Fibroblast of lung (primary cell): ENCODE results near the gene ETS1. TPM values are rescaled to one million over a fixed set of nuclear protein-coding genes. Genes with fewer than 3 reads are reported as not detected.

Source experiments
- DNase-seq, 2 donors: peaks; one replicate each; pipeline versions ENCODE4 v3.0.0 to v3.0.0-alpha.2; 2010; ENCODE audit warnings: low read depth in 2 of 2
- H2AFZ ChIP-seq: 2 replicates; pipeline ENCODE4 v1.5.1; 2012; ENCODE audit warnings: low read length, control low read depth, inconsistent platforms
- H3K27ac ChIP-seq: 2 replicates; pipeline ENCODE4 v1.5.1; 2011; ENCODE audit warnings: low read length, control low read depth; ENCODE audit not compliant: insufficient read depth
- H3K27me3 ChIP-seq: 2 replicates; pipeline ENCODE4 v1.5.1; 2011; ENCODE audit warnings: mild to moderate bottlenecking, low read length; ENCODE audit not compliant: control insufficient read depth, insufficient read depth
- H3K36me3 ChIP-seq: 2 replicates; pipeline ENCODE4 v1.5.1; 2011; ENCODE audit warnings: low read length; ENCODE audit not compliant: control insufficient read depth, insufficient read depth
- H3K4me1 ChIP-seq: 2 replicates; pipeline ENCODE4 v1.5.1; 2011; ENCODE audit warnings: low read length; ENCODE audit not compliant: control insufficient read depth, insufficient read depth; ENCODE audit errors: extremely low read depth
- H3K4me2 ChIP-seq: 2 replicates; pipeline ENCODE4 v1.5.1; 2011; ENCODE audit warnings: low read length, control low read depth; ENCODE audit not compliant: insufficient read depth; ENCODE audit errors: extremely low read depth
- H3K4me3 ChIP-seq, 4 experiments: fragments of 200-600 bp in 1 of 4; sonication (generic) in 1 of 4; replicated peaks in 1 of 4; 2 replicates each; pipeline ENCODE4 v1.5.1; 2011 to 2016; ENCODE audit warnings: low read length in 4 of 4, low read depth in 3 of 4, mild to moderate bottlenecking in 3 of 4, control low read depth in 2 of 4, inconsistent platforms in 1 of 4, mixed read lengths in 1 of 4; ENCODE audit not compliant: insufficient read depth in 1 of 4; ENCODE audit errors: control extremely low read depth in 1 of 4
- H3K79me2 ChIP-seq: 2 replicates; pipeline ENCODE4 v1.5.1; 2012; ENCODE audit warnings: mild to moderate bottlenecking, low read length, inconsistent platforms; ENCODE audit not compliant: control insufficient read depth, insufficient read depth
- H3K9ac ChIP-seq: 2 replicates; pipeline ENCODE4 v1.5.1; 2011; ENCODE audit warnings: mild to moderate bottlenecking, low read length, control low read depth; ENCODE audit not compliant: insufficient read depth
- H3K9me3 ChIP-seq: 2 replicates; pipeline ENCODE4 v1.5.1; 2012; ENCODE audit warnings: low read depth, low read length; ENCODE audit not compliant: control insufficient read depth, insufficient read depth
- H4K20me1 ChIP-seq: 2 replicates; pipeline ENCODE4 v1.5.1; 2011; ENCODE audit warnings: low read length; ENCODE audit not compliant: control insufficient read depth, insufficient read depth; ENCODE audit errors: extremely low read depth
- EZH2 ChIP-seq: IDR thresholded peaks from 2 replicates; pipeline ENCODE4 v1.5.1; 2012; ENCODE audit warnings: low read length, control low read depth, mild to moderate bottlenecking; ENCODE audit errors: missing control alignments
- polyA plus RNA-seq, 2 donors: library from polyadenylated mRNA; depleted of rRNA in 1 of 2; stranded (reverse) in 1 of 2; unstranded in 1 of 2; fragments of >200 nt; gene quantifications; 2 replicates each; pipeline ENCODE4 v1.2.1, GENCODE V29; 2011 to 2012; ENCODE audit warnings: missing spikeins in 1 of 2
- total RNA-seq: library from RNA; depleted of rRNA; stranded (reverse); fragments of >200 nt; gene quantifications from 2 replicates; pipeline ENCODE4 v1.2.1, GENCODE V29; 2014
- TF ChIP-seq, protein P1 (sequence below), 2 donors: IDR thresholded peaks in 1 of 2; conservative IDR thresholded peaks in 1 of 2; 1 replicate in 1 of 2; 2 replicates in 1 of 2; pipeline ENCODE4 v1.5.1; 2011 to 2012; ENCODE audit warnings: low read length in 2 of 2, control low read depth in 1 of 2, inconsistent platforms in 1 of 2, low read depth in 1 of 2, mild to moderate bottlenecking in 1 of 2

Gene ETS1
- total and polyA plus RNA-seq, 2 donors (not counting 1 experiment from before 2014, with no cell fraction given): 51.5 to 51.7 TPM

DNA sequence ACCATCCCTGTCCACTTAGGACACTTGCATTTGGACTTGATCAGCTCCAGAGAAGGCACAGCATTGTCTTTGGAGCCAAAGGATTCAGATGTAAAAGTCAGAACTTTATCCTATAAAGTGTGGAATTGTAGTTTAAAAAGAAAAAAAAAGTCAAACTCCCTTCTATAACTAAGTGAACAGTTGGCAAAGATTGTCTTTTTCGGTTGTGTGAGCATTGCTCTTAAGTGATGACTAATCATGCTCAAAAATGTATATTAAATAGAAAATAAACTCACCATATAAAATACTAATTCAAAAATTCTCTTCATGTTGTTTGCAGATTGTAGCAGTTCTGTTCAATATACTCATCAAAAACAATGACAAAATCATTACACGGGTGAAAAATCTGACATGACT lies 93.8 kb downstream of the ETS1 start:
- TF ChIP-seq EZH2: no peak
- TF ChIP-seq, protein P1, sequence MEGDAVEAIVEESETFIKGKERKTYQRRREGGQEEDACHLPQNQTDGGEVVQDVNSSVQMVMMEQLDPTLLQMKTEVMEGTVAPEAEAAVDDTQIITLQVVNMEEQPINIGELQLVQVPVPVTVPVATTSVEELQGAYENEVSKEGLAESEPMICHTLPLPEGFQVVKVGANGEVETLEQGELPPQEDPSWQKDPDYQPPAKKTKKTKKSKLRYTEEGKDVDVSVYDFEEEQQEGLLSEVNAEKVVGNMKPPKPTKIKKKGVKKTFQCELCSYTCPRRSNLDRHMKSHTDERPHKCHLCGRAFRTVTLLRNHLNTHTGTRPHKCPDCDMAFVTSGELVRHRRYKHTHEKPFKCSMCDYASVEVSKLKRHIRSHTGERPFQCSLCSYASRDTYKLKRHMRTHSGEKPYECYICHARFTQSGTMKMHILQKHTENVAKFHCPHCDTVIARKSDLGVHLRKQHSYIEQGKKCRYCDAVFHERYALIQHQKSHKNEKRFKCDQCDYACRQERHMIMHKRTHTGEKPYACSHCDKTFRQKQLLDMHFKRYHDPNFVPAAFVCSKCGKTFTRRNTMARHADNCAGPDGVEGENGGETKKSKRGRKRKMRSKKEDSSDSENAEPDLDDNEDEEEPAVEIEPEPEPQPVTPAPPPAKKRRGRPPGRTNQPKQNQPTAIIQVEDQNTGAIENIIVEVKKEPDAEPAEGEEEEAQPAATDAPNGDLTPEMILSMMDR (conservative IDR thresholded peaks at IDR 0.05 in 1 of 2, IDR thresholded peaks at IDR 0.05 in 1 of 2; ENCODE audit: low read depth in 1 of 2, low read length in 2 of 2): no peak
- peaks cover 60% of the 10 kb centered on the region for H3K4me1 ChIP-seq
- peaks cover 11% of the 10 kb centered on the region for H3K36me3 ChIP-seq
- H4K20me1 ChIP-seq: no peaks in the 10 kb centered on the region
- no peak overlapping the region for H3K4me3 ChIP-seq
- peaks cover 87% of the 10 kb centered on the region for H3K79me2 ChIP-seq
- no peaks in the 10 kb centered on the region for H3K27me3 ChIP-seq
- no peak overlapping the region for H2AFZ ChIP-seq
- peak overlapping the region; percentile 80 for H3K27ac ChIP-seq
- H3K9ac ChIP-seq: peak overlapping the region; percentile 13
- no peaks in the 10 kb centered on the region for H3K9me3 ChIP-seq
- no peak overlapping the region for H3K4me2 ChIP-seq
- DNase-seq: peak in 1 of 2 donors; percentile 61

DNA sequence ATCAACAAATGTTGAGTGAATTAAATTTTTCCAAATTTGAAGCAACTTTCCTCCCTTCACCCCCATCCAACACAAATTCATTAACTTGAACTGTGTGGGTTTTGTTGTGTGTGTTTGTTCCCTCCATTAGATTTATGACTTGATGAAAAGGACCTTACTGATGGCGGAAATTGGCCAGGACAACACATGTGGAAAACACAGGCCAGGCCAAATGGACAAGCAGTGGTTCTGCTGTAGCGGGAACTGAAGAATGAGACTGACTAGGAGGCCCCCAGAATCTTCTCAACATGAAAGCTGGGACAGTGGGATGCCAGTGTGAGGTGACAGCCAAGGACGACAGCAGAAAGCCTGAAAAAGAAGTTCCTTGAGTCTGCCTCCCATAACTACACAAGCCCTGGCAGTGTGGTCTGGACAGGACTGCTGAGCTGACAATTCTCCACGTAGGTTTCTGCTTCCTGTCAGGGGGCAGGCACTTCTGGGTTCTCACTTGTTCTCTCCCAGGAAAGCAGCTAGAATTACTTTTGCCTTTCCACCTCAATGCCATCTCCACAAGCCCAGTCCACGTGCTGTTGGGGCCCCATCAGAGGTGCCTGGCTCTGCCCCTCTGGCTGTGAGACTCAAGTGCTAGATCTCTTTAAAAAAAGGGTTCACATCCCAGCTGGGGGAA lies 94.3 kb downstream of the ETS1 start:
- Histone ChIP-seq H3K4me3 (no peak overlapping the region), H3K27ac (peak overlapping the region; percentile 80), H3K79me2 (peaks cover 82% of the 10 kb centered on the region), H3K27me3 (no peaks in the 10 kb centered on the region), H3K9me3 (no peaks in the 10 kb centered on the region), H3K36me3 (peaks cover 11% of the 10 kb centered on the region), H3K4me2 (peak overlapping the region; percentile 38), H3K4me1 (peaks cover 59% of the 10 kb centered on the region), H3K9ac (peak overlapping the region; percentile 13), H4K20me1 (no peaks in the 10 kb centered on the region), H2AFZ (no peak overlapping the region)
- no peak for DNase-seq
- TF ChIP-seq EZH2: no peak
- TF ChIP-seq, protein P1 (conservative IDR thresholded peaks at IDR 0.05 in 1 of 2, IDR thresholded peaks at IDR 0.05 in 1 of 2; ENCODE audit: low read depth in 1 of 2, low read length in 2 of 2): no peak

DNA sequence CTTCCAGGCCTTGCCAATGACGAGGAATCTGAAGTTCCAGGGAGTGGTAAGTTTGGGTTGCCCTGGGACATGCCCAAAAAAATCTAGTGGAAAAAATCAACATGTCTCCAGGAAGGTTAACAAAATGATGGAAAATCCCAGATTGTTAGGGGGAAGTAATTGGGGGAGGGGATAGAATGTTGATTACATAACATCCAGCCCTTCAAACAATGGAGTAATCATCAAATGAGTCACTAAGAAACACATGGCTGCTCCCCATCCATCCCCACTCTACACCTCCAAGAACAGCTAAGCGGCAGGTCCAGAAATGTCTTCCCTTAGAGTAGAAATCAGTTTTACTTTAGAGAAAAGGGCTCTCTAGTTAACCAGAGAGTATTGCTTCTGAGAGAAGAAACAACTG lies 94.9 kb downstream of the ETS1 start:
- peak in 1 of 2 donors; percentile 72 for DNase-seq
- H3K4me2 ChIP-seq: peak overlapping the region; percentile 7
- H3K27me3 ChIP-seq: no peaks in the 10 kb centered on the region
- no peaks in the 10 kb centered on the region for H4K20me1 ChIP-seq
- H3K9ac ChIP-seq: no peak overlapping the region
- no peak overlapping the region for H3K4me3 ChIP-seq
- H3K4me1 ChIP-seq: peaks cover 56% of the 10 kb centered on the region
- no peak for TF ChIP-seq EZH2
- TF ChIP-seq, protein P1 (conservative IDR thresholded peaks at IDR 0.05 in 1 of 2, IDR thresholded peaks at IDR 0.05 in 1 of 2; ENCODE audit: low read depth in 1 of 2, low read length in 2 of 2): no peak
- H3K9me3 ChIP-seq: no peaks in the 10 kb centered on the region
- peaks cover 11% of the 10 kb centered on the region for H3K36me3 ChIP-seq
- H2AFZ ChIP-seq: no peak overlapping the region
- H3K79me2 ChIP-seq: peaks cover 84% of the 10 kb centered on the region
- H3K27ac ChIP-seq: peak overlapping the region; percentile 80
